Stimulated activated CD4-positive, alpha-beta T cell treated with anti-CD3 and anti-CD28 coated beads, TNF-alpha, amount 100 ng/mL, for 48 hours (primary cell): ENCODE results near the gene AEBP2.
"Not testable (repeated sequence)": the region's sequence is repeated elsewhere in the genome, so short reads cannot be mapped to it uniquely, and the experiment has no call there.

ENCODE experiments used
- DNase-seq, 3 donors: peaks; one replicate each; pipeline ENCODE4 v3.0.0-alpha.2; 2020; ENCODE audit warnings: low read depth in 3 of 3

Gene AEBP2

GRCh38 chr12:19507823-19508222, 68.5 kb downstream of the AEBP2 start:
- no peak for DNase-seq

- no peak for DNase-seq
These were observed 71.2 kb downstream of the AEBP2 start for GRCh38 chr12:19510461-19510860.

- DNase-seq = no peak
These were observed 75.9 kb downstream of the AEBP2 start for GRCh38 chr12:19515179-19515578.

DNA sequence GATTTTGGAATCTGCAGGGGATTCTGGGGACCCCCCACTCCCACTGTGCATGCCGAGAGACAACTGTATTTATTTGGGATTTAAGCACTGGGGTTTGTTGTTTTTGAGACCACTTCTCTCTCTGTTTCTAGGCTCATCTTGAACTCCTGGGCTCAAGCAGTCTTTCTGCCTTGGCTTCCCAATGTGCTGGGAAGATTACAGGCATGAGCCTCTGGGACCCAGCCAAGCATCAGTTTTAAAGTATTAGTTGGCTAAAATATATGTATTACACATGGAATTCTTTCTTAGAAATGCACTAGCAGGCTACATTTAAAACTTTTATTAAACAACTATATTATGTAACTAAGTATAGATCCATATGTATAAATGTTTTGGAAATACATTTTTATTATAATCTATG, 78.3 kb downstream of the AEBP2 start:
- no peak for DNase-seq

- no peak for DNase-seq
These were observed 78.9 kb downstream of the AEBP2 start for GRCh38 chr12:19518209-19518608.

DNA sequence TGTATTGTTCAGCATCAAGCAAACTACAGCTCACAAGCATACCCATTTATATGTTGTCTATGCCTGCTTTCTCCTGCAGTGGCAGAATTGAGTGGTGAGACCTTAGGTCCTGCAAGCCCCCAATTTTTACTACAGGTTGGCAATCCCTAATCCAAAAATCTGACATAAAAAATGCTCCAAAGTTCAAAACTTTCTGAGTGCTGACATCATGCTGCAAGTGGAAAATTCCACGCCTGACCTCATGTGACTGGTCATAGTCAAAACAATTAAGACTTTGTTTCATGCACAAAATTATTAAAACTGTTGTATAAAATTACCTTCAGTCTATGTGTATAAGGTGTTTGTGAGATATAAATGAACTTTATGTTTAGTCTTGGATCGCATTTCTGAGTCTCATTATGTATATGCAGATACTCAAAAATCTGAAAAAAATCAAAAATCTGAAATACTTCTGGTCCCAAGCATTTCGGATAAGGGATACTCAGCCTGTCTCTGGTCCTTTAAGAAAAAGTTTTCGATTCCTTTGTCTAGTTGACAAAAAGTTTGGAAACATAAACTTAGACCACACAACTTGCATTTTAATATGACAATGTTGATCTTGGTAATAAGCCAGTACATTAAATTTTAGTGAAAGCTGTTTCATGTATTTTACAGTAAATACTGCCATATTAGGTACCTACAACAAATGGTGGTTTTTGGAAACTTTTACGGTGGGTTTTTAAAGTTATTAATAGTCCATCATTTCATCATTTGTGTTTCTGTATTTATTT, 81.5 kb downstream of the AEBP2 start:
- no peak for DNase-seq

GRCh38 chr12:19525274-19525673, 86.0 kb downstream of the AEBP2 start:
- no peak for DNase-seq

GRCh38 chr12:19527866-19528265, 88.6 kb downstream of the AEBP2 start:
- DNase-seq = no peak

DNA sequence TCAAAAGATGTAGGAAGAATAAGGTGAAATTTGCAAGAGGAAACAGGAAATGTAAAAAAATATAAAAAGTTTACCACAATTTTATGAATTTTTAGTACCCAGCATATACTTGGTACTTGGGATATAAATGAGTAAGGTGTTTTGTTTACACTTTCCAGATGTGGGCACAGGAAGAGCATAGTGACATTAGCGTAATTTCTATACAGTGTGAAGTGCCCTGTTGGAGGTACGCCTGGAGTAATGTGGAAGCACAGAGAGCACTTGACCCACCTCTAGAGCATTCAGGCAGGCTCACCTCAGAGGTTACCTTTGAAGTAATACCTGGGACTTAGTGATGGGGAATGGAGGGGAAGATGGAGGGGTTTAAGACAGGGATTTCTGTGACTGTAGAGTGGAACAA, 89.5 kb downstream of the AEBP2 start:
- no peak for DNase-seq

- DNase-seq = no peak
These were observed 90.8 kb downstream of the AEBP2 start for GRCh38 chr12:19529951-19530636.

GRCh38 chr12:19530637-19531023, 91.3 kb downstream of the AEBP2 start:
- no peak for DNase-seq

- DNase-seq = no peak
These were observed 94.3 kb downstream of the AEBP2 start for GRCh38 chr12:19533567-19533966.

- DNase-seq = no peak
These were observed 99.8 kb downstream of the AEBP2 start for GRCh38 chr12:19539071-19539470.

- DNase-seq = no peak
These were observed 100.5 kb downstream of the AEBP2 start for GRCh38 chr12:19539836-19540235.

DNA sequence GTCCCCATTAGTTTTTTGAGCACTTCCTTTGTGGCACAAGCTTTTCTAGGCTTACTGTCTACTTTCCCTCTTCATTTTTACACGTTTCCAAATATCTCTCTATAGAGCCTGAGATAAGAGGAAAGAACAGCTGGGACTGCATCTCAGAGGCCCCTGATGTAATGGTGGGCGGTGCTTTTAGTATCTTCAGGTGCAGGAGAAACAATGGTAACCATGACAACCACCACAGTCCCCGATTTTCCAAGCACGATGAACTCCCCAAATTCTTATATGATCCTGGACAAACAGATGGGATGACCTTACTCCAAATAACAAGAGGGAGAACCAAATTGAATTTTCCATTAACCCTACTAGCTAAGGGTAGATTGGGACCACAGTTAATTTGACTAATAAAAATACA, 103.3 kb downstream of the AEBP2 start:
- DNase-seq = no peak

DNA sequence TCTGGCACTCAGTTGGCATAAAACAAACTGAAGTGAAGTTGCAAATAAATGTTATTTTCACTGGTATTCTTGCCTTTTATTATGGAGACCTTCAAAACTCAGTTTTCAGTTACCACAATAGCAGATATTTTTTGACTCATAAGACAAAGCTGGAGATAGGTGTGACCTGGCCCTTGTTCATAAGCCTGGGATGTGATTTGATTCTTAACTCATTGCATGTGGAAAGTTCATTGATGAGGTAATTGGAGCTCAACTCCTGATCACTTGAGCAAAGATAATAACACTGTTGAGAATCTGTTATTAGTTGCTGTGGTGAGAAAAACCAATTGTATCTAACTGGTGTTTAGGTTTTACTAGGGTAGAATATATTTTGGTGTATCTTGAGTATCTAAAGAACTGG, 105.1 kb downstream of the AEBP2 start:
- DNase-seq = no peak

GRCh38 chr12:19545301-19545700, 106.0 kb downstream of the AEBP2 start:
- DNase-seq = no peak

DNA sequence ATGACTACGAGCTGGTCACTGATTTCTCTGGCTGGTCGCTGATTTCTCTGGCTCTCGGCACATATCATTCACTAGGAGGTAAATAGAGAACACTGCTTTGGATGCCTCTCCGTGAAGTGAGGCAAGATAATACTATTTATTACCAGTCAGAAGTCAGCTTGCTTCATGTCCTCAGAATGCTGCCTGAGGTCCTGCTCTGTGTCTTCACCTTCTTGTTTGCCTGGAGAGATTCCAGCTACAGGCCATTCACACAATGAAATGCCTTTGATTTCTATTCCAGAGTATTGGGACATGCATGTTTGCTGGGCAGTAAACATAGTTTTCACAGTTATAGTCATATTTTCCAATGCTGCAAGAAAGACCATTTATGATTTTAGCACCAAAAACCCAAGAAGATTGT, 106.7 kb downstream of the AEBP2 start:
- DNase-seq = no peak

DNA sequence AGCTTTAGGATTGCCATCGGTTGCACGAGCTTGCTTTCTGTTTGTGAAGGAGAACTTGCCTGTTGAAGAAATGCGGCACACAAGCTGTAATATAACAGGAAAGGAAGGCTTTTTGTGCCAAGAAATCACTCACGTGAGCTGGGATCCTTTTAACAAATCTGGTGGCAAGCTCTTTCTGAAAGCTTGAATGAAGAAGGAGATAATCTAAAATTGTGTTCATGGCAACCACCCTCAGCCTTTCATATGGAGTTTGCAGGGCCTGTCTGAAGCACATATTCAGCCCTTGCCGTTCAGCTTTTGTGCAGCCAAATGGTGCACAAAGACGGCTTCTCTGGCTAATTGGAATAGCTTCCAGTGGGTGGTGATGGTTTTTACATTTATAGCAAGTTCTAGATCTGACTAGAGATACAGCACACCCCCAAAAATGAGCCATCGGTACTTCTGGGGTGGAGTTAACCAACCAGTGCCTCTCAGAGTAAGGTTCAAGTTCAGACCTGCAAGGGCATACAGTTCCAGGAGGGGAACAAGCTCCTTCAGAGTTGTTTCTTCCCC, 107.4 kb downstream of the AEBP2 start:
- no peak for DNase-seq

- no peak for DNase-seq
These were observed 108.0 kb downstream of the AEBP2 start for GRCh38 chr12:19547271-19547671.

DNA sequence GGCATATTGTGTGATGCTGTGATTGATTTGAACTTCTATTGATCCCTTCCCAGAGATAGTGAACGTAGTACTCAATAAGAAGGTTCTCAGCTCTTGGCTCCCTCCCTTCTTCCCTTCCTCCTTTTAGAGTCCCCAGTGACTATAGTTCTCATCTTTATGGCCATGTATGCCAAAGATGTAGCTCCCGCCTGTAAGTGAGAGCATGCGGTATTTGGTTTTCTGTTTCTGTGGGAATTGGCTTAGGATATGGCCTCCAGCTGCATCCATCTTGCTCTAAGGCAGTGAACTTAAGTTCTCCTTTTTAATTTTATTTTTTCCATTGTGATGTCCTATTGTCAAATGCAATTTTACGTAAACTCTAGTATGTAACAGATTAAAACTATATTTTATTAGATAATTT, 109.5 kb downstream of the AEBP2 start:
- no peak for DNase-seq

- no peak for DNase-seq
These were observed 111.3 kb downstream of the AEBP2 start for GRCh38 chr12:19550626-19551025.

DNA sequence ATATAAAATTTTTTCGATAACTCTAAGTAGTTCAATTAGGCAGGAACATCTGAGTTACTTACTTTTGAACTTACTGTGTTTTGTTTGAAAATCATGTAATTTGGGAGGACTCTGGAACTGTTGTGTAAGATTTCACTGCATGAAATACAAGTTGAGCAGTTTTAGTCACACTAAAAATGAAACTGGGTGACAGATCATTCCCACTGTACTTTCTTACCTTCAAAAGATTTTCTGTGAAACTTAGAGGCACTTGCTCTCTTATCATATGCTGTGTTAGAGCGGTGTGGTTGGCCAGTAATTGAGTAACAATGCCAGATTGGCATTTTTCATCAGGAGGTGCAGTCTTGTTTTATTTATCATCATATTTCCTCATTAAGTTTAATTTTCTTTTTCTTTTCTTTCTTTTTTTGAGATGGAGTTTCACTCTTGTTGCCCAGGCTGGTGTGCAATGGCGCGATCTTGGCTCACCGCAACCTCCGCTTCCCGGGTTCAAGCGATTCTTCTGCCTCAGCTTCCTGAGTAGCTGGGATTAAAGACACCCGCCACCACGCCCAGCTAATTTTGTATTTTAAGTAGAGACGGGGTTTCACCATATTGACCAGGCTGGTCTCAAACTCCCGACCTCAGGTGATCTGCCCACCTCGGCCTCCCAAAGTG, 113.3 kb downstream of the AEBP2 start:
- not testable (repeated sequence) for DNase-seq
